ENCODE measurements around the gene KCNA2. TPM values are rescaled to one million over a fixed set of nuclear protein-coding genes. Genes with fewer than 3 reads are reported as not detected.
A peak's percentile ranks its signal among the peaks of the same experiment; 100 is the strongest.

The KCNA2 gene
- total and polyA plus RNA-seq, 2 of the 4 experiments (the other 2 are of a cell fraction), result not detected

DNA sequence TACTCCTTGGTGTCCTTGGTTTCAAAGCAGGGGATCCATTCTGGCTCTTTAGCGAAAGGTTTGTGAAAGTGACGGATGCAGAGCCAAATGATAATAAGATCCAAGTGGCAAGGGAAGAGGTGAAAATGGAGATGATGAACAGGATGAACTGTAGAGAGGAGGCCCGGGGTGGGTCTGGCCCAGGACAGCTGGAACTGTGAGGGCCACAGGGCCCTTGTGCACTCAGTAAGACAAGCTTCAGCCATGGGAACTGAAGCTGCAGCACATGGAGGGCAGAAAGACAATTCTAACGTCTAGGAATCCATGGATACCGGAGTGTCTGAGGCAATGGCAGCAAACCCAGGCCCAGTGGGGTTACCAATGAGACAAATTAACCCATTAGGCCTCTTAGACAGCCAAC is 4.8 kb downstream of the KCNA2 start:
- BruUV-seq (replicated peaks), result no TSS peak
- H4K5ac ChIP-seq (ENCODE audit: low read depth, low read length), result no peak overlapping the region
- H4K20me1 ChIP-seq (ENCODE audit: insufficient read depth, low read length), result no peaks in the 10 kb centered on the region; the same call in 1 of the 2 replicates
- ATAC-seq (ENCODE audit: low read depth) (no peak), DNase-seq (no peak)
- H3K4ac ChIP-seq (ENCODE audit: low read depth, low read length), result no peak overlapping the region
- no peak overlapping the region for H3K56ac ChIP-seq (ENCODE audit: extremely low read depth, insufficient read depth, low read length)
- no peaks in the 10 kb centered on the region for H3K9me3 ChIP-seq (ENCODE audit: control insufficient read depth, insufficient read depth, low read length)
- no peaks in the 10 kb centered on the region for H3K4me1 ChIP-seq (ENCODE audit: control insufficient read depth, insufficient read depth, low read length)
- H2BK15ac ChIP-seq (ENCODE audit: low read depth, low read length), result no peak overlapping the region
- H3K4me2 ChIP-seq (ENCODE audit: low read depth, low read length), result no peak overlapping the region
- H2AFZ ChIP-seq (replicated peaks; ENCODE audit: low read length, poor library complexity), result no peak overlapping the region
- H3K79me1 ChIP-seq (ENCODE audit: low read depth in 1 of 2, low read length in 2 of 2), result no peaks in the 10 kb centered on the region
- no peak for TF ChIP-seq POLR2A (IDR thresholded peaks at IDR 0.05; ENCODE audit: low read depth, low read length)
- TF ChIP-seq SMC3 (IDR thresholded peaks at IDR 0.05; ENCODE audit: low read depth, low read length), result no peak
- no peak for TF ChIP-seq MAFK (IDR thresholded peaks at IDR 0.05; ENCODE audit: low read depth, low read length)
- no peak for TF ChIP-seq MXI1 (IDR thresholded peaks at IDR 0.05; ENCODE audit: borderline replicate concordance, low read depth, low read length)
- no peak for TF ChIP-seq CHD1 (IDR thresholded peaks at IDR 0.05; ENCODE audit: low read depth, low read length)
- TF ChIP-seq MAZ (IDR thresholded peaks at IDR 0.05; ENCODE audit: borderline replicate concordance, low read depth, low read length), result no peak
- no peak overlapping the region for H2BK20ac ChIP-seq (ENCODE audit: low read depth, low read length)
- H2BK5ac ChIP-seq (ENCODE audit: low read depth, low read length, poor library complexity, severe bottlenecking), result no peak overlapping the region
- in situ Hi-C loops (cut with MboI; ENCODE audit: low sequenced_read_pairs), result no loop called here
- H3K27me3 ChIP-seq (ENCODE audit: control insufficient read depth, insufficient read depth, low read length), result peaks cover 35% of the 10 kb centered on the region
- H3K9me1 ChIP-seq (ENCODE audit: insufficient read depth, low read length), result no peaks in the 10 kb centered on the region
- 0% methylated on average over 1 of the region's 5 CpGs; no CpG with 5 or more reads in 1 of the 2 experiments for WGBS, 2 experiments (ENCODE audit: extremely low coverage in 2 of 2, insufficient read length in 1 of 2)
- POLR2A ChIA-PET (ENCODE audit: unreplicated experiment), result no interaction called here
- H3K14ac ChIP-seq (replicated peaks; ENCODE audit: low read depth, low read length), result no peak overlapping the region
- dilution Hi-C loops (cut with HindIII; ENCODE audit: low sequenced_read_pairs, unreplicated experiment), result no loop called here
- H3K18ac ChIP-seq (ENCODE audit: low read depth, low read length), result no peak overlapping the region
- H2AK5ac ChIP-seq (ENCODE audit: low read depth, low read length), result no peak overlapping the region
- intact Hi-C loops (cut with micrococcal nuclease), result no loop called here
- H3K27ac ChIP-seq (ENCODE audit: insufficient read depth, low read length), result no peak overlapping the region
- no peak overlapping the region for H4K91ac ChIP-seq (ENCODE audit: insufficient read depth, low read depth, low read length)
- CTCF ChIA-PET, result no interaction called here
- peak overlapping the region; percentile 32 for H2AK9ac ChIP-seq (replicated peaks; ENCODE audit: low read depth, low read length, poor library complexity)
- H3K23ac ChIP-seq (ENCODE audit: low read depth, low read length), result no peak overlapping the region
- no peak overlapping the region for H2BK120ac ChIP-seq (ENCODE audit: low read depth, low read length)
- no peak overlapping the region for H4K8ac ChIP-seq (ENCODE audit: low read depth in 2 of 2, low read length in 2 of 2)
- H3K4me3 ChIP-seq (ENCODE audit: insufficient read depth, low read depth, low read length), result no peak overlapping the region
- H3K36me3 ChIP-seq (ENCODE audit: control insufficient read depth, insufficient read depth, low read length), result no peaks in the 10 kb centered on the region
- H3K9ac ChIP-seq (ENCODE audit: low read depth, low read length), result no peak overlapping the region

Measured in IMR-90 (cell line).